Activated CD4-positive, alpha-beta memory T cell treated with anti-CD3 and anti-CD28 coated beads, Interleukin-2, amount 10 ng/mL, durations not matched to agents 7 days and 5 days (primary cell): ENCODE measurements around the gene PPFIA4. TPM values are rescaled to one million over a fixed set of nuclear protein-coding genes. Genes with fewer than 3 reads are reported as not detected.

Source experiments
- CTCF ChIA-PET: fragments of 350-600 bp; sonication (Branson Sonifier 250); formaldehyde crosslinking; loops from one replicate; lab custom pipeline; 2021; ENCODE audit warnings: antibody characterized with exemption, inconsistent platforms; lab: Charles Lee
- POLR2A ChIA-PET: fragments of 350-600 bp; sonication (Branson Sonifier 250); formaldehyde crosslinking; loops from one replicate; lab custom pipeline; 2021; ENCODE audit warnings: antibody characterized with exemption; lab: Charles Lee
- DNase-seq: peaks from one replicate; pipeline ENCODE4 v3.0.0-alpha.2; 2020
- H3K27ac Mint-ChIP-seq: one replicate; pipeline ENCODE4 v1.8.0; 2021; ENCODE audit warnings: mild to moderate bottlenecking, mixed read lengths
- H3K27me3 Mint-ChIP-seq: one replicate; pipeline ENCODE4 v1.8.0; 2021; ENCODE audit warnings: mixed read lengths
- H3K36me3 Mint-ChIP-seq: one replicate; pipeline ENCODE4 v1.8.0; 2021; ENCODE audit warnings: low read depth, mixed read lengths
- H3K4me1 Mint-ChIP-seq: one replicate; pipeline ENCODE4 v1.8.0; 2021; ENCODE audit warnings: mixed read lengths
- H3K4me3 Mint-ChIP-seq: one replicate; pipeline ENCODE4 v1.8.0; 2021; ENCODE audit warnings: mild to moderate bottlenecking, mixed read lengths
- H3K9me3 Mint-ChIP-seq: one replicate; pipeline ENCODE4 v1.8.0; 2021; ENCODE audit warnings: mixed read lengths
- total RNA-seq, 2 experiments: library from RNA; stranded (reverse); gene quantifications; one replicate each; pipeline ENCODE4 v1.2.3, GENCODE V29; 2021

The PPFIA4 gene
- total RNA-seq, 2 experiments from 2014 or later: 28.9 to 29.3 TPM

GRCh38 chr1:203096566-203096965 lies 70.3 kb downstream of the PPFIA4 start:
- no peaks in the 10 kb centered on the region for H3K4me1 Mint-ChIP-seq
- ChIA-PET CTCF (no interaction called here), POLR2A (no interaction called here)
- DNase-seq: no peak
- H3K27me3 Mint-ChIP-seq: peaks cover 25% of the 10 kb centered on the region
- peaks cover 6% of the 10 kb centered on the region for H3K36me3 Mint-ChIP-seq
- no peak overlapping the region for H3K4me3 Mint-ChIP-seq
- H3K9me3 Mint-ChIP-seq: peaks cover 10% of the 10 kb centered on the region
- H3K27ac Mint-ChIP-seq: no peak overlapping the region

- H3K36me3 Mint-ChIP-seq: peaks cover 6% of the 10 kb centered on the region
- no peaks in the 10 kb centered on the region for H3K4me1 Mint-ChIP-seq
- no peak for DNase-seq
- ChIA-PET CTCF (no interaction called here), POLR2A (no interaction called here)
- H3K27ac Mint-ChIP-seq: no peak overlapping the region
- peaks cover 25% of the 10 kb centered on the region for H3K27me3 Mint-ChIP-seq
- peaks cover 10% of the 10 kb centered on the region for H3K9me3 Mint-ChIP-seq
- no peak overlapping the region for H3K4me3 Mint-ChIP-seq
These were observed 70.7 kb downstream of the PPFIA4 start for GRCh38 chr1:203097001-203097400.

- no peak overlapping the region for H3K4me3 Mint-ChIP-seq
- POLR2A ChIA-PET: no interaction called here
These were observed 72.2 kb downstream of the PPFIA4 start for GRCh38 chr1:203098445-203098844.

GRCh38 chr1:203098914-203099520 lies 72.7 kb downstream of the PPFIA4 start:
- no peak overlapping the region for H3K27ac Mint-ChIP-seq
- H3K36me3 Mint-ChIP-seq: peaks cover 6% of the 10 kb centered on the region
- CTCF ChIA-PET: interaction anchor here (0.7 to 1.2 kb wide), 2 partner anchors 14 to 59 kb away, joined by 3 read pairs; no protein-coding TSS in a partner anchor
- H3K4me1 Mint-ChIP-seq: no peaks in the 10 kb centered on the region
- H3K4me3 Mint-ChIP-seq: no peak overlapping the region
- POLR2A ChIA-PET: no interaction called here
- peaks cover 27% of the 10 kb centered on the region for H3K27me3 Mint-ChIP-seq
- peaks cover 10% of the 10 kb centered on the region for H3K9me3 Mint-ChIP-seq
- no peak for DNase-seq

More at GRCh38 chr1:203098445-203098844, 72.2 kb downstream of the PPFIA4 start:
- Mint-ChIP-seq H3K36me3 (peaks cover 6% of the 10 kb centered on the region), H3K27me3 (peaks cover 27% of the 10 kb centered on the region), H3K9me3 (peaks cover 10% of the 10 kb centered on the region), H3K27ac (no peak overlapping the region), H3K4me1 (no peaks in the 10 kb centered on the region)
- CTCF ChIA-PET: interaction anchor here (1.2 kb wide), 1 partner anchor 13 kb away, joined by 3 read pairs; no protein-coding TSS in a partner anchor
- no peak for DNase-seq

- Mint-ChIP-seq H3K4me1 (no peaks in the 10 kb centered on the region), H3K4me3 (no peak overlapping the region), H3K27me3 (peaks cover 20% of the 10 kb centered on the region), H3K27ac (no peak overlapping the region), H3K9me3 (peaks cover 3% of the 10 kb centered on the region), H3K36me3 (peaks cover 4% of the 10 kb centered on the region)
- POLR2A ChIA-PET: interaction anchor here (0.6 kb wide), 1 partner anchor 786 kb away, joined by 3 read pairs; no protein-coding TSS in a partner anchor
- CTCF ChIA-PET: no interaction called here
- DNase-seq: no peak
These were observed 73.7 kb downstream of the PPFIA4 start for GRCh38 chr1:203099805-203100515.

GRCh38 chr1:203100516-203100869 lies 74.2 kb downstream of the PPFIA4 start:
- POLR2A ChIA-PET: interaction anchor here (0.6 kb wide), 1 partner anchor 785 kb away, joined by 3 read pairs; no protein-coding TSS in a partner anchor
- no peak overlapping the region for H3K27ac Mint-ChIP-seq
- DNase-seq: no peak
- peaks cover 20% of the 10 kb centered on the region for H3K27me3 Mint-ChIP-seq
- no peaks in the 10 kb centered on the region for H3K4me1 Mint-ChIP-seq
- no peaks in the 10 kb centered on the region for H3K36me3 Mint-ChIP-seq
- H3K9me3 Mint-ChIP-seq: no peaks in the 10 kb centered on the region
- CTCF ChIA-PET: no interaction called here
- no peak overlapping the region for H3K4me3 Mint-ChIP-seq

- Mint-ChIP-seq H3K4me1 (no peaks in the 10 kb centered on the region), H3K36me3 (no peaks in the 10 kb centered on the region), H3K4me3 (no peak overlapping the region), H3K27ac (no peak overlapping the region), H3K27me3 (peaks cover 18% of the 10 kb centered on the region), H3K9me3 (no peaks in the 10 kb centered on the region)
- POLR2A ChIA-PET: interaction anchor here (0.8 kb wide), 1 partner anchor 355 kb away, joined by 3 read pairs; no protein-coding TSS in a partner anchor
- no peak for DNase-seq
- CTCF ChIA-PET: no interaction called here
These were observed 75.7 kb downstream of the PPFIA4 start for GRCh38 chr1:203101813-203102634.

- H3K4me3 Mint-ChIP-seq: no peak overlapping the region
- DNase-seq: no peak
- no peak overlapping the region for H3K27ac Mint-ChIP-seq
- H3K4me1 Mint-ChIP-seq: no peaks in the 10 kb centered on the region
- H3K36me3 Mint-ChIP-seq: no peaks in the 10 kb centered on the region
- H3K9me3 Mint-ChIP-seq: no peaks in the 10 kb centered on the region
- H3K27me3 Mint-ChIP-seq: peaks cover 25% of the 10 kb centered on the region
- CTCF ChIA-PET: no interaction called here
- POLR2A ChIA-PET: no interaction called here
These were observed 76.9 kb downstream of the PPFIA4 start for GRCh38 chr1:203103216-203103615.

GRCh38 chr1:203103829-203104495 lies 77.7 kb downstream of the PPFIA4 start:
- Mint-ChIP-seq H3K36me3 (no peaks in the 10 kb centered on the region), H3K27ac (no peak overlapping the region), H3K4me1 (no peaks in the 10 kb centered on the region), H3K4me3 (no peak overlapping the region), H3K27me3 (peaks cover 31% of the 10 kb centered on the region), H3K9me3 (no peaks in the 10 kb centered on the region)
- ChIA-PET POLR2A (no interaction called here), CTCF (no interaction called here)
- DNase-seq: no peak

GRCh38 chr1:203104789-203105390 lies 78.6 kb downstream of the PPFIA4 start:
- CTCF ChIA-PET: no interaction called here
- Mint-ChIP-seq H3K36me3 (no peaks in the 10 kb centered on the region), H3K9me3 (no peaks in the 10 kb centered on the region), H3K4me1 (no peaks in the 10 kb centered on the region), H3K4me3 (no peak overlapping the region), H3K27me3 (peaks cover 39% of the 10 kb centered on the region), H3K27ac (no peak overlapping the region)
- POLR2A ChIA-PET: no interaction called here
- DNase-seq: no peak

GRCh38 chr1:203112475-203112874 lies 86.2 kb downstream of the PPFIA4 start:
- peaks cover 49% of the 10 kb centered on the region for H3K27me3 Mint-ChIP-seq
- POLR2A ChIA-PET: no interaction called here

GRCh38 chr1:203113308-203113707 lies 87.0 kb downstream of the PPFIA4 start:
- ChIA-PET POLR2A (no interaction called here), CTCF (interaction anchor here (1.3 kb wide), 1 partner anchor 8 kb away, joined by 3 read pairs; no protein-coding TSS in a partner anchor)
- Mint-ChIP-seq H3K4me1 (no peaks in the 10 kb centered on the region), H3K4me3 (no peak overlapping the region), H3K27ac (no peak overlapping the region), H3K27me3 (peaks cover 49% of the 10 kb centered on the region), H3K9me3 (no peaks in the 10 kb centered on the region), H3K36me3 (no peaks in the 10 kb centered on the region)
- DNase-seq: no peak

More at GRCh38 chr1:203112475-203112874, 86.2 kb downstream of the PPFIA4 start:
- CTCF ChIA-PET: interaction anchor here (1.3 kb wide), 1 partner anchor 9 kb away, joined by 3 read pairs; no protein-coding TSS in a partner anchor
- no peak overlapping the region for H3K4me3 Mint-ChIP-seq
- no peak for DNase-seq
- no peaks in the 10 kb centered on the region for H3K4me1 Mint-ChIP-seq
- H3K9me3 Mint-ChIP-seq: no peaks in the 10 kb centered on the region
- no peak overlapping the region for H3K27ac Mint-ChIP-seq
- no peaks in the 10 kb centered on the region for H3K36me3 Mint-ChIP-seq
